Adipose tissue (tissue), 3 donors: ENCODE results near the gene ACTMAP. TPM values are rescaled to one million over a fixed set of nuclear protein-coding genes. Genes with fewer than 3 reads are reported as not detected.
"Not testable (repeated sequence)": the region's sequence is repeated elsewhere in the genome, so short reads cannot be mapped to it uniquely, and the experiment has no call there.

Source experiments
- H3K27ac ChIP-seq: one replicate; pipeline ENCODE4 v1.5.1; 2013; ENCODE audit warnings: low read depth, low read length
- WGBS, 3 donors: extraction: QIAGEN DNeasy Blood & Tissue Kit; methylation state at CpG; one replicate each; pipeline ENCODE4 v1.1.7; 2013; 5-methylcytosine and 5-hydroxymethylcytosine counted together
- polyA plus RNA-seq, 3 donors: library from polyadenylated mRNA; stranded (reverse); fragments of 200-250 nt; gene quantifications; one replicate each; pipeline ENCODE4 v1.2.3, GENCODE V29; 2013
- donor health status: healthy with polysubstance abuse.
- donor health status: Bipolar disorder and iron deficiency.
- donor health status: healthy.

Gene ACTMAP
- 1 to 10 TPM; 3.5 to 7.1 (median 5.1) TPM for polyA plus RNA-seq

GRCh38 chr19:40750058-40750873 lies at the start of gene ACTMAP:
Gene ACTMAP, minus strand, starts transcription at chr19:40750477. Its CDS starts 674 bp downstream, at chr19:40749803.
- 0% methylated on average over 43 of the region's 43 CpGs for WGBS, 3 donors
- H3K27ac ChIP-seq, result peak within 1 kb of the TSS; percentile 83

- WGBS, 3 donors, result 1 to 4% (median 2%) methylated on average over 37 to 40 of the region's 40 CpGs
- no peak overlapping the region for H3K27ac ChIP-seq
These were observed 49.5 kb upstream of the ACTMAP start for GRCh38 chr19:40799558-40800338.

GRCh38 chr19:40798683-40799557 lies 48.6 kb upstream of the ACTMAP start, which contains the start of gene EGLN2:
Gene EGLN2, plus strand, starts transcription at chr19:40799191. Its CDS starts 1,382 bp downstream, at chr19:40800573.
- 1% methylated on average over 47 to 108 of the region's 110 CpGs for WGBS, 3 donors
- H3K27ac ChIP-seq, result no peak within 1 kb of the TSS

- WGBS, 3 donors, result 8 to 10% (median 10%) methylated on average over 28 of the region's 28 CpGs
- no peak overlapping the region for H3K27ac ChIP-seq
These were observed 47.8 kb upstream of the ACTMAP start for GRCh38 chr19:40797963-40798682.

GRCh38 chr19:40797166-40797962 lies 47.1 kb upstream of the ACTMAP start:
- 94 to 96% (median 95%) methylated on average over 14 of the region's 14 CpGs for WGBS, 3 donors
- no peak overlapping the region for H3K27ac ChIP-seq

GRCh38 chr19:40791996-40792395 lies 41.7 kb upstream of the ACTMAP start:
- WGBS, 3 donors, result 77 to 90% (median 88%) methylated on average over 3 of the region's 3 CpGs
- no peak overlapping the region for H3K27ac ChIP-seq

GRCh38 chr19:40791349-40791748 lies 41.1 kb upstream of the ACTMAP start:
- WGBS, 3 donors, result 80 to 98% (median 97%) methylated on average over 7 of the region's 7 CpGs
- no peak overlapping the region for H3K27ac ChIP-seq

- WGBS, 3 donors, result 93 to 95% (median 95%) methylated on average over 25 of the region's 25 CpGs
- no peak overlapping the region for H3K27ac ChIP-seq
These were observed 36.1 kb upstream of the ACTMAP start for GRCh38 chr19:40786060-40787037.

GRCh38 chr19:40785526-40785925 lies 35.2 kb upstream of the ACTMAP start:
- 63 to 92% (median 83%) methylated on average over 1 of the region's 1 CpG for WGBS, 3 donors
- no peak overlapping the region for H3K27ac ChIP-seq

GRCh38 chr19:40784146-40784545 lies 33.9 kb upstream of the ACTMAP start:
- WGBS, 3 donors, result 91 to 100% (median 100%) methylated on average over 2 of the region's 2 CpGs
- H3K27ac ChIP-seq, result not testable (repeated sequence)

GRCh38 chr19:40783711-40784110 lies 33.4 kb upstream of the ACTMAP start:
- no peak overlapping the region for H3K27ac ChIP-seq
- 88 to 93% (median 90%) methylated on average over 14 of the region's 14 CpGs for WGBS, 3 donors

GRCh38 chr19:40781140-40781539 lies 30.9 kb upstream of the ACTMAP start:
- H3K27ac ChIP-seq, result no peak overlapping the region
- WGBS, 3 donors, result 94 to 95% (median 94%) methylated on average over 7 of the region's 7 CpGs

- WGBS, 3 donors, result 96 to 99% (median 98%) methylated on average over 5 of the region's 5 CpGs
These were observed 30.3 kb upstream of the ACTMAP start for GRCh38 chr19:40780582-40780981.

GRCh38 chr19:40778706-40779284 lies 28.5 kb upstream of the ACTMAP start:
- 6 to 12% (median 11%) methylated on average over 7 of the region's 7 CpGs for WGBS, 3 donors
- H3K27ac ChIP-seq, result no peak overlapping the region

More at GRCh38 chr19:40780582-40780981, 30.3 kb upstream of the ACTMAP start:
- H3K27ac ChIP-seq, result no peak overlapping the region

GRCh38 chr19:40777937-40778705 lies 27.8 kb upstream of the ACTMAP start, which contains the start of gene RAB4B:
Gene RAB4B, plus strand, starts transcription at chr19:40778247. Its CDS starts 129 bp downstream, at chr19:40778376.
- peak within 1 kb of the TSS; percentile 44 for H3K27ac ChIP-seq
- WGBS, 3 donors, result 0 to 1% (median 0%) methylated on average over 56 of the region's 56 CpGs
